AG10803 (cell line): ENCODE results near the gene TSHZ1.

ENCODE experiments used
- DNase-seq: peaks from one replicate; pipeline ENCODE4 v3.0.0; 2010; ENCODE audit warnings: low read depth
- H3K4me3 ChIP-seq: 2 replicates; pipeline ENCODE4 v1.5.1; 2011; ENCODE audit warnings: mild to moderate bottlenecking, low read length, control low read depth
- TF ChIP-seq, protein P1 (sequence below): conservative IDR thresholded peaks from 2 replicates; pipeline ENCODE4 v1.5.1; 2011; ENCODE audit warnings: mild to moderate bottlenecking, low read length, control low read depth, inconsistent platforms

Gene TSHZ1

DNA sequence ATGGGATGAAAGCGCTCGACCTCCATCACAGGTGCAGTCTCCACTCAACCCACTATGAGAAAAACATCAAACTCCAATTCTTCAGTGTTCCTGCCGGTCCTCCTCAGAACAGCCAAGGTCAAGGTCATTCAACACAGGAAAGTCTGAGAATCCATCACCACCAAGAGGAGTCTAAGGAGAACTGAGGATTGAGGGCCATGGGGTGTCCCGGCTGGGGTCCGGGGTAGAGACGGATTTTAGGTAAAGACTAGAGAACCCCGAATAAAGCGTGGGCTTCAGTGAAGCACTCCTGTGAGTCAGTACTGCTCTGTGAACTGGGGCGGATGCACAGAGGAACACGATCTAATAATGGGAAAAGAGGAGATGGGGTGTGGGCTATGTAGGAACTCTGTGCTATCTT is 43.5 kb upstream of the TSHZ1 start:
- DNase-seq: no peak
- no peak overlapping the region for H3K4me3 ChIP-seq
- TF ChIP-seq, protein P1, sequence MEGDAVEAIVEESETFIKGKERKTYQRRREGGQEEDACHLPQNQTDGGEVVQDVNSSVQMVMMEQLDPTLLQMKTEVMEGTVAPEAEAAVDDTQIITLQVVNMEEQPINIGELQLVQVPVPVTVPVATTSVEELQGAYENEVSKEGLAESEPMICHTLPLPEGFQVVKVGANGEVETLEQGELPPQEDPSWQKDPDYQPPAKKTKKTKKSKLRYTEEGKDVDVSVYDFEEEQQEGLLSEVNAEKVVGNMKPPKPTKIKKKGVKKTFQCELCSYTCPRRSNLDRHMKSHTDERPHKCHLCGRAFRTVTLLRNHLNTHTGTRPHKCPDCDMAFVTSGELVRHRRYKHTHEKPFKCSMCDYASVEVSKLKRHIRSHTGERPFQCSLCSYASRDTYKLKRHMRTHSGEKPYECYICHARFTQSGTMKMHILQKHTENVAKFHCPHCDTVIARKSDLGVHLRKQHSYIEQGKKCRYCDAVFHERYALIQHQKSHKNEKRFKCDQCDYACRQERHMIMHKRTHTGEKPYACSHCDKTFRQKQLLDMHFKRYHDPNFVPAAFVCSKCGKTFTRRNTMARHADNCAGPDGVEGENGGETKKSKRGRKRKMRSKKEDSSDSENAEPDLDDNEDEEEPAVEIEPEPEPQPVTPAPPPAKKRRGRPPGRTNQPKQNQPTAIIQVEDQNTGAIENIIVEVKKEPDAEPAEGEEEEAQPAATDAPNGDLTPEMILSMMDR: no peak

DNA sequence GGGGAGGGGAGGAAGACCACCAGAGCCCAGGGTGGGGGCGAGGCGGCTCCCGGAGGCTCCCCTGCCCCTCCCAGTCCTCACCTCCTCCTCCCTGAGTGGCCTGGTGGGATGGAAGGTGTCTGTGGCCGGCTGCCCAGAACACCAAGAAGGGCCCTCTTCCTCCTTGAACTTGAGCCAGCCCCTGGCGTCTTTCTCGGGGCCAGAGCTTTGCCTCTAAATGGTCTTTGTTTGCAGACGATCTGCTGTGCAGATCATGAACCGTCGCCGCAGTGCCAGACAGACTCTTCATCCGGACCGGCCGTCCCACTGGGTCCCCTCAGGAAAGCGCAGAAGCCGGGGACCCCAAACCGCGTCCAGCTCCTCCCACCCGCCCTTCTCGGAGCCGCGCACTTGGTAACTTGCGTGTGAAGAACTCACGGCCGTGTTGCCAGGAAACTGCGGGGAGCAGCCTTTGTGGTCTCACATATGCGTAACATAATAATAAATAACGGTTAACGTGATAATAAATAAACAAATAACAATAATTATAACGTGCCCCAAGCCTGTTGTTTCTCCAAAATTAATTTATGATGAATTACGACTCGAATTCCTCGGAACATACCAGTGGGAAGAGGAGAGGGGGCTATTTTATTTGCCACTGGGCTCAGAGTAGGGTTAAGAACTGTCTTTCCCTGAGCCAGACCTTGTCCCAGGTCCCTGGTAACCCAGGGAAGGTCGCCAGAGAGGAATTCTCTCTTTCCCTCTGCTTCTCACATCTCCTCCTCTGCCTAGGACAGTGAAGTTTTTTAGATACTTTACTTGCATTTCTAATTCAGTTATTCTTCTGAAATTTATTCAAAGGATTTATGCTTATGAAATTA is 42.6 kb upstream of the TSHZ1 start:
- H3K4me3 ChIP-seq: peak overlapping the region; percentile 30
- TF ChIP-seq, protein P1: no peak
- DNase-seq: no peak

DNA sequence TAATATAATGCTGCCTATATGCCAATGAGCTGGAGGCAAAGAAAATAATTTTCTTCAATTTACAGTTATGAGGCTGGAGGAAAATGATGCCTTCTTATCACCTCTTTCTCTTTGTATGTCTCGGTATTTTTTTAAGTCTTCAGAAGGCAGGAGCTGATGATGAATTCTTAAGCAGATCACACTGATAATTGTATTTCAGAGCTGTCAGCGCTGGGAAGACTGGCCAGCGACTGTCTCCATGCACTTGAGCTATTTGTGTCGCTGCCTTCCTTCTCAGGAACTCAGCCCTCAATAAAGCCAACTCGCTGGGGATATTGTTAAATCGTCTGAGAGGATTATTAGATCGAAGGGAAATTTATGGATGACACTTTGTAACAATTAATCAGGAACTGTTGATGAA is 42.0 kb upstream of the TSHZ1 start:
- TF ChIP-seq, protein P1: no peak
- no peak overlapping the region for H3K4me3 ChIP-seq
- DNase-seq: no peak

DNA sequence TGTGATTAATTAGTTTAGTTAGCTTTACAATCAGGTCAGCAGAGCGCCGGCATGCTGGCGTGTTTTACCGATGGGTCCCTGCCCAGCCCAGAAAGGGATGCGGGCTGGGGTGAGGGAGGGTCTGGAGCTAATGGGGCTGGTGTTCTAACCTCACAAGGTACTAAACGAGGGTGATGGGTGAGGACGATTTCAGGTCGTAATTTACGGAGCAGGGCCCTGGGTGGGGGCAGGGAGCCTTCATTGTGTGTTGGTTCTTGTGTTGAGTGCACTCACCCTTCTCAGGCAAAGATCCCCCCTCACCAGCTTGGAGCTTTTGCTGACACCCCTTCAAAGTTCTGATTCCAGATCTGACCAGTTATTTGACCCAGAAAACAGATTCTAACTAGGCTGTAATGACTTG is 41.2 kb upstream of the TSHZ1 start:
- DNase-seq: no peak
- no peak overlapping the region for H3K4me3 ChIP-seq
- TF ChIP-seq, protein P1: no peak

DNA sequence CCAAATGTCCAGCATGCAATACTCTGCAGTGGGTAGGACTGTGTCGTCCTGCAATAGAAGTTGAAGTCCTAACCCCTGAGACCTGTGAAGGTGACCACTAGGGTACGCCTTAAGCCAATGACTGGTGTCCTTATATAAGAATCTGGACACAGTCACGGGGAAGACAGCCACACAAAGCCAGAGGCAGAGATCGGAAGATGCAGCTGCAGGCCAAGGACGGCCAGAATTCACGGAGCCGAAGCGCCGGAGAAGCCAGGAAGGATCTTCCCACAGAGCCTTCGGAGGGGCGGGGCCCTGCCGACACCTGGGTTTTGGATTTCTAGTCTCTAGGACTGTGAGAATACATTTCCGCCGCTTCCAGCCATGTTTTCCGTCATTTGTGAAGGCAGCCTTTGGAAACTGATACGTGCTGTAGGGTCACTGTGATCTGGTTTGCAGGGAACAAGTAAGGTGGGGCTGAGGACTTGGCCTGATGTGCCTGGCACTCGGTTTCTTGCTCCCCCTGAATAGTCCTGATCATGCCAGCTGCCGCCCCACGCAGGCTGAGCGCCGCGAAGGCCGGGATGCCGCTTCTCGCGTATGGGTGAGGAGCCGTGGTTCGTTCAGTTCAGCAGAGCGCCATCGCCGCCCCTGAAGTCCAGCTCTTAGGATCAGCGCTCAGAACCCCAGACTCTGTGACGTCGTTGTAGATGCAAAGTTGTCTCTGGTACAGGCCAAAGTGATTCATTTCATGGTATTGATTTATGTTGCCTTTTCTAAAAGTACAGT is 40.4 kb upstream of the TSHZ1 start:
- H3K4me3 ChIP-seq: no peak overlapping the region
- DNase-seq: no peak
- TF ChIP-seq, protein P1: no peak

DNA sequence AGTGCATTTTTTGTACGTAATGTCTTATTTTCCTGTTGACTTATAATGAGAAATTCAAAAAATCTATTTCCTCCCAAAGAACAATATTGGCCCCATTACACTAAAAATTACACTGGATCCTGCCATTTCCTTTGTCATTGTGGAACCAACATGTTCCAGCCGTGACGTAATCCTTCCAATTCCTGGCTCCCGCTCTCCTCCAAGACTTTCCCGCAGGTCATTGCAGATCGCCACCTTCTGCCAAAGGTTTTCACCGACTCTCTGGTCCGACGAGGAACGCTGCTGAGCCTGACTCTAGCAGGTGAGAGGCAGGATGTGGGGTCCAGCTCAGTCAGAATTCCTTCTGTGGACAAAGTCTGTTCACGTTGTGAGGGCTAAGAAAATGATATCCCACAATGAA is 39.7 kb upstream of the TSHZ1 start:
- DNase-seq: no peak
- TF ChIP-seq, protein P1: no peak
- H3K4me3 ChIP-seq: no peak overlapping the region
